ENCODE results near the gene KLRD1. TPM values are rescaled to one million over a fixed set of nuclear protein-coding genes. Genes with fewer than 3 reads are reported as not detected.

The KLRD1 gene
- total RNA-seq, 6 donors from 2014 or later = 4.7 to 10.9 (median 6.6) TPM

DNA sequence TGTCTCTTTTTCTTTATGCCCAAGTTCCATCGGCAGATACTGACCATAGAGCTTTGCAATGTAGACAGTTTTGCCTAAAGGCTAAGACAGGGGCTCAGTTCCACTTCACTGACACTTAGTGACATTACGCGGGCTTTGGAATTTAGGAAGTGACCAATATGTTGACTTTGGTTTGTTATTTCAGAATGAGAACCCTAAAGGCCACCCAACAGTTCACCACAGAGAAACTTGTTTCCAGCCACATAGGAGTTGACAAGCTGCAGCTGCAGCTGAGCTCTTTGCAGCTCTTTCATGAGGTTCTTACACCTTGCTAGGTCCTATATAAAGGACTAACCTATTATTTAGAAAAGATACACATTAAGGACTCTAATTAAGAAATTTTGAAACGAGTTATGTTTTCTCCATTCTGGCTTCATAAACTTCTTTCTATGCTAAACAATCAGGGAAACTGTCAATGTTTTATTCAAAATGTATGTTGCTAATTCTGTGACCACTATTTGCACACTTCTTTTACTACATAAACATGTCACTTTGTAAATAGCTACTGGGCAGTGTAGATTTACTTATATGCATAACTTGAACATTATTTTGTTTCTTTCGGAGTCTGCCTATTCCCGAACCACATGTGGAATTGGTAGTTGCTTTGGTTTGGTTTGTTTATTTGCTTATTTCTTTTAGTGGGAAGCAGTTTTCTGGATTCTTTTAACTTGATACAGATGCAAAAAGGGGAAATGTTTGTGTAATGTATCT is 18.5 kb upstream of the KLRD1 start:
- H3K4me3 ChIP-seq = no peak overlapping the region
- WGBS, 2 donors = 76% methylated on average over 6 of the region's 6 CpGs
- ATAC-seq (ENCODE audit: low FRiP score in 2 of 2) = no peak

DNA sequence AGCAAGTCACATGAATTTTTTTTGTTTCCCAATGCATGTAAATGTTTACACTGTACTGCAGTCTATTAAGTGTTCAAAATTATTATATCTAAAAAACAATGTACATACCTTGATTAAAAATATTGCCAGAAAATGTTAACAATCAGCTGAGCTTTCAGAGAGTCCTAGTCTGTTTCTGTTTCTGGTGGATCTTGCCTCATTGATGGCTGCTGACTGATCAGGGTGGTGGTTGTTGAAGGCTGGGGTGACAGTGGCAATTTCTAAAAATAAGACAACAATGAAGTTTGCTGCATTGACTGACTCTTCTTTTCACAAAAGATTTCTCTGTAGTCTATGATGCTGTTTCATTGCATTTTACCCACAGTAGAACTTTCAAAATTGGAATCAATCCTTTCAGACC is 16.6 kb upstream of the KLRD1 start:
- ATAC-seq (ENCODE audit: low FRiP score in 2 of 2) = no peak
- no peaks in the 10 kb centered on the region for H3K27me3 ChIP-seq
- no peaks in the 10 kb centered on the region for H3K9me3 ChIP-seq
- H3K4me1 ChIP-seq = no peaks in the 10 kb centered on the region
- TF ChIP-seq POLR2AphosphoS5 (IDR thresholded peaks at IDR 0.05) = no peak
- no peak overlapping the region for H3K4me3 ChIP-seq
- no peak overlapping the region for H3K27ac ChIP-seq
- no peaks in the 10 kb centered on the region for H3K36me3 ChIP-seq
- DNase-seq = no peak

More for the DNA sequence above, 18.5 kb upstream of the KLRD1 start:
- TF ChIP-seq, protein P1, sequence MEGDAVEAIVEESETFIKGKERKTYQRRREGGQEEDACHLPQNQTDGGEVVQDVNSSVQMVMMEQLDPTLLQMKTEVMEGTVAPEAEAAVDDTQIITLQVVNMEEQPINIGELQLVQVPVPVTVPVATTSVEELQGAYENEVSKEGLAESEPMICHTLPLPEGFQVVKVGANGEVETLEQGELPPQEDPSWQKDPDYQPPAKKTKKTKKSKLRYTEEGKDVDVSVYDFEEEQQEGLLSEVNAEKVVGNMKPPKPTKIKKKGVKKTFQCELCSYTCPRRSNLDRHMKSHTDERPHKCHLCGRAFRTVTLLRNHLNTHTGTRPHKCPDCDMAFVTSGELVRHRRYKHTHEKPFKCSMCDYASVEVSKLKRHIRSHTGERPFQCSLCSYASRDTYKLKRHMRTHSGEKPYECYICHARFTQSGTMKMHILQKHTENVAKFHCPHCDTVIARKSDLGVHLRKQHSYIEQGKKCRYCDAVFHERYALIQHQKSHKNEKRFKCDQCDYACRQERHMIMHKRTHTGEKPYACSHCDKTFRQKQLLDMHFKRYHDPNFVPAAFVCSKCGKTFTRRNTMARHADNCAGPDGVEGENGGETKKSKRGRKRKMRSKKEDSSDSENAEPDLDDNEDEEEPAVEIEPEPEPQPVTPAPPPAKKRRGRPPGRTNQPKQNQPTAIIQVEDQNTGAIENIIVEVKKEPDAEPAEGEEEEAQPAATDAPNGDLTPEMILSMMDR (IDR thresholded peaks at IDR 0.05) = no peak
- TF ChIP-seq POLR2AphosphoS5 (IDR thresholded peaks at IDR 0.05) (no peak), EP300 (IDR thresholded peaks at IDR 0.05) (no peak), POLR2A (IDR thresholded peaks at IDR 0.05) (no peak)
- Histone ChIP-seq H3K27ac (no peak overlapping the region), H3K36me3 (no peaks in the 10 kb centered on the region), H3K27me3 (no peaks in the 10 kb centered on the region), H3K4me1 (no peaks in the 10 kb centered on the region), H3K9me3 (no peaks in the 10 kb centered on the region)
- no peak for DNase-seq

DNA sequence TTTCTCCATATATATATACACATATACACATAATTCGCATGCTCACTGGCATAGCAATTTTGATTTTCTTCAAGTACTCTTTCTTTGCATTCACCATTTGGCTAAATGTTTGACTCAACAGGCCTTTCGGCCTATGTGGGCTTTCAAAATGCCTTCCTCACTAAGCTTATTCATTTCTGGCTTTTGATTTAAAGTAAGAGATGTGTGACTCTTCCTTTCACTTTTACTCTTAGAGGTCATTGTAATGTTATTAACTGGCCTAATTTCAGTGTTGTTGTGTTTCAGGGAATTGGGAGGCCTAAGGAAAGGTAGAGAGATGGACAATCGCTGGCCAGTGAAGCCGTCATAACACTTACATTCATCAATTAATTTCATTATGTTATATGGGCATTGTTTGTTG is 14.5 kb upstream of the KLRD1 start:
- Histone ChIP-seq H3K27me3 (no peaks in the 10 kb centered on the region), H3K36me3 (no peaks in the 10 kb centered on the region), H3K9me3 (no peaks in the 10 kb centered on the region), H3K4me3 (no peak overlapping the region), H3K4me1 (no peaks in the 10 kb centered on the region), H3K27ac (no peak overlapping the region)
- 90 to 92% methylated on average over 4 of the region's 4 CpGs for WGBS, 2 donors
- DNase-seq (no peak), ATAC-seq (ENCODE audit: low FRiP score in 2 of 2) (no peak)
- TF ChIP-seq POLR2A (IDR thresholded peaks at IDR 0.05) (no peak), POLR2AphosphoS5 (IDR thresholded peaks at IDR 0.05) (no peak), EP300 (IDR thresholded peaks at IDR 0.05) (no peak)
- TF ChIP-seq, protein P1 (IDR thresholded peaks at IDR 0.05) = no peak

DNA sequence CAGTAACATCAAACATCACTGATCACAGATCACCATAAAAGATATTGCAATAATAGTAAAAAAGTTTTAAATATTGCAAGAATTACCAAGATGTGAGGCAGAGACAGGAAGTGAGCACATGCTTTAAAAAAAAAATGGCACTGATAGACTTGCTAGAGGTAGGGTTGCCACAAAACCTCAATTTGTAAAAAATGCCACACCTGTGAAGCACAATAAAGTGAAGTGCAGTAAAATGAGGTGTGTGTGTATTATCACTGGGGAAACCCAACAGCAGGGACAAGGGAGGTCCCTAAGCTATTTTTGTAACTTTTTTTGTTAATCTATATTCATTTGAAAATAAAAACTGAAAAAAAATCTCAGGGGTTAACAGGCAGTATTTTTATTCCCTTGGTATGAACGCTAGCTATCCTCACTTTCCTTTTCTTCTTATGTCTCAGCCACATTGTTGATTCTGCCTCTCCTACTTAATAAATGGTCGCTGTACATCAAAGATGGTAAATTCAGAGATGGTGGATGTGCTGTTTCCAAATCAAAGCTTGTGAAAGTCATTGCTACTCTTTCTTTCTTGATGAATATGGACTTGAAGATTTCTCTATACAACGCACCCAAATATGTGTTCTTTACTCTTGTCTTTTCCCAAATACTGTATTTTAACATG is 14.0 kb upstream of the KLRD1 start:
- 86 to 90% methylated on average over 3 of the region's 3 CpGs for WGBS, 2 donors
- no peak for TF ChIP-seq POLR2A (IDR thresholded peaks at IDR 0.05)
- no peaks in the 10 kb centered on the region for H3K27me3 ChIP-seq
- no peak for DNase-seq
- ATAC-seq (ENCODE audit: low FRiP score in 2 of 2) = no peak
- H3K9me3 ChIP-seq = no peaks in the 10 kb centered on the region
- H3K36me3 ChIP-seq = no peaks in the 10 kb centered on the region
- H3K4me3 ChIP-seq = no peak overlapping the region
- H3K27ac ChIP-seq = no peak overlapping the region
- no peaks in the 10 kb centered on the region for H3K4me1 ChIP-seq

DNA sequence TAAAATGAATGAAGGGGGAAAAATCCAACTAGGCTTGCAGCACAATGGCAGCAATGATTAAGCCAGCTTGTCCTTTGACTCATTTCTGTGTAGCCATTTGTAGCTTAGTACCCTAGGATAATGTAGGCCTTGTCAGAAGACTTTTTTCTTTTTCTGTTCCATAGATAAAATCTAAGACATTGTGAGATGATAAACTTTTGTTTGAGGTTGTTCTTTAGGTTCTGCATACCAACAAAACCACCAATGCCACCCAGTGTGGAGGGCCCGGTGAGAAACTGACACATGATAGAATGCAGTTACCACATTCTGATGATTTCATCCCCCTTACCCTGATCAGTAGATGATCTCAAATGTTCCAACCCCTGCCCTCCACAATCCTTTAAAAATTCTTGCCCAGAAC is 6.6 kb upstream of the KLRD1 start:
- no peak overlapping the region for H3K4me3 ChIP-seq
- H3K4me1 ChIP-seq = no peaks in the 10 kb centered on the region
- H3K36me3 ChIP-seq = no peaks in the 10 kb centered on the region
- ATAC-seq (ENCODE audit: low FRiP score in 2 of 2) (no peak), DNase-seq (no peak)
- TF ChIP-seq EP300 (IDR thresholded peaks at IDR 0.05) (no peak), POLR2A (IDR thresholded peaks at IDR 0.05) (no peak), POLR2AphosphoS5 (IDR thresholded peaks at IDR 0.05) (no peak)
- TF ChIP-seq, protein P1 (IDR thresholded peaks at IDR 0.05) = no peak
- H3K27ac ChIP-seq = no peak overlapping the region
- 73 to 81% methylated on average over 1 of the region's 1 CpG for WGBS, 2 donors
- H3K9me3 ChIP-seq = no peaks in the 10 kb centered on the region
- H3K27me3 ChIP-seq = no peaks in the 10 kb centered on the region

DNA sequence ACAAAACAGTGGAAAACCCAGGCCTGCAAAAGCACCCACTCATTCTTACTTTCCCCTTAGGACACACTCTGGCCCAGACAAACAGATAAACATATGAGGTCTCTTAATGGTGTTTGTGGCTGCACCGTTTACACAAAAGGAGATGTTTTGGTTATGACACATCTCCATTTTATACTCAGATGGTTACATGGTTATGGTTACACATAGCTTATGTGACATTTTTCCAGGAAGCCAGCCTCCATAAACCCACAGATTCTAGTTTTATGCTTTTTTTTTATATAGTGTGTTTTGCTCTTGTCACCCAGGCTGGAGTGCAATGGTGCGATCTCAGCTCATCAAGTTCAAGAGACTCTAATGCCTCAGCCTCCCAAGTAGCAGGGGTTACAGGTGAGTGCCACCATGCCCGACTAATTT is 3.5 kb upstream of the KLRD1 start:
- Histone ChIP-seq H3K27me3 (no peaks in the 10 kb centered on the region), H3K4me3 (no peak overlapping the region), H3K9me3 (no peaks in the 10 kb centered on the region), H3K36me3 (no peaks in the 10 kb centered on the region), H3K4me1 (no peaks in the 10 kb centered on the region), H3K27ac (no peak overlapping the region)
- 73 to 88% methylated on average over 3 of the region's 3 CpGs for WGBS, 2 donors
- ATAC-seq (ENCODE audit: low FRiP score in 2 of 2) (no peak), DNase-seq (no peak)
- TF ChIP-seq, protein P1 (IDR thresholded peaks at IDR 0.05) = no peak
- TF ChIP-seq POLR2A (IDR thresholded peaks at IDR 0.05) (no peak), EP300 (IDR thresholded peaks at IDR 0.05) (no peak), POLR2AphosphoS5 (IDR thresholded peaks at IDR 0.05) (no peak)
